Measurements from ENCODE around the gene ATRIP. TPM values are rescaled to one million over a fixed set of nuclear protein-coding genes. Genes with fewer than 3 reads are reported as not detected.
"Not testable (repeated sequence)": the region's sequence is repeated elsewhere in the genome, so short reads cannot be mapped to it uniquely, and the experiment has no call there.

ATRIP gene
- total RNA-seq, 2 donors from 2014 or later = 3.2 to 8.6 TPM

GRCh38 chr3:48478626-48479555 is 32.4 kb downstream of the ATRIP start:
- Histone ChIP-seq H3K4me1 (no peaks in the 10 kb centered on the region), H3K27me3 (no peaks in the 10 kb centered on the region), H3K36me3 (no peaks in the 10 kb centered on the region), H3K9ac (ENCODE audit: low read depth in 2 of 2, low read length in 2 of 2) (no peak overlapping the region), H3K9me3 (no peaks in the 10 kb centered on the region), H3K4me3 (no peak overlapping the region), H3K27ac (no peak overlapping the region)
- TF ChIP-seq, protein P1, sequence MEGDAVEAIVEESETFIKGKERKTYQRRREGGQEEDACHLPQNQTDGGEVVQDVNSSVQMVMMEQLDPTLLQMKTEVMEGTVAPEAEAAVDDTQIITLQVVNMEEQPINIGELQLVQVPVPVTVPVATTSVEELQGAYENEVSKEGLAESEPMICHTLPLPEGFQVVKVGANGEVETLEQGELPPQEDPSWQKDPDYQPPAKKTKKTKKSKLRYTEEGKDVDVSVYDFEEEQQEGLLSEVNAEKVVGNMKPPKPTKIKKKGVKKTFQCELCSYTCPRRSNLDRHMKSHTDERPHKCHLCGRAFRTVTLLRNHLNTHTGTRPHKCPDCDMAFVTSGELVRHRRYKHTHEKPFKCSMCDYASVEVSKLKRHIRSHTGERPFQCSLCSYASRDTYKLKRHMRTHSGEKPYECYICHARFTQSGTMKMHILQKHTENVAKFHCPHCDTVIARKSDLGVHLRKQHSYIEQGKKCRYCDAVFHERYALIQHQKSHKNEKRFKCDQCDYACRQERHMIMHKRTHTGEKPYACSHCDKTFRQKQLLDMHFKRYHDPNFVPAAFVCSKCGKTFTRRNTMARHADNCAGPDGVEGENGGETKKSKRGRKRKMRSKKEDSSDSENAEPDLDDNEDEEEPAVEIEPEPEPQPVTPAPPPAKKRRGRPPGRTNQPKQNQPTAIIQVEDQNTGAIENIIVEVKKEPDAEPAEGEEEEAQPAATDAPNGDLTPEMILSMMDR (IDR thresholded peaks at IDR 0.05) = no peak
- intact Hi-C loops (cut with DNase I) = no loop called here
- no peak for DNase-seq

- H3K9ac ChIP-seq (ENCODE audit: low read depth in 2 of 2, low read length in 2 of 2); DNase-seq; H3K9me3 ChIP-seq; H3K27me3 ChIP-seq; intact Hi-C loops (cut with DNase I); H3K4me1 ChIP-seq; H3K36me3 ChIP-seq; H3K4me3 ChIP-seq; H3K27ac ChIP-seq: not testable (repeated sequence)
Measured at GRCh38 chr3:48480891-48481290, 34.4 kb downstream of the ATRIP start.

DNA sequence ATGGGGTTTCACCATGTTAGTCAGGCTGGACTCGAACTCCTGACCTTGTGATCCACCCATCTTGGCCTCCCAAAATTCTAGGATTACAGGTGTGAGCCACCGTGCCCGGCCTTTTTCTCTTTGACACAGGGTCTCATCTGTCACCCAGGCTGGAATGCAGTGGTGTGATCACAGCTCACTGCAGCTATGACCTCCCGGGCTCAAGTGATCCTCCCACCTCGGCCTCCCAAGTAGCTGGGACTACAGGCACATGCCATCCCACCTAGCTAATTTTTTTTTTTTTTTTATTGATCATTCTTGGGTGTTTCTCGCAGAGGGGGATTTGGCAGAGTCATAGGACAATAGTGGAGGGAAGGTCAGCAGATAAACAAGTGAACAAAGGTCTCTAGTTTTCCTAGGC is 36.3 kb downstream of the ATRIP start:
- H3K9ac ChIP-seq (ENCODE audit: low read depth in 2 of 2, low read length in 2 of 2); DNase-seq; H3K36me3 ChIP-seq; H3K27ac ChIP-seq; intact Hi-C loops (cut with DNase I); H3K27me3 ChIP-seq; H3K9me3 ChIP-seq; H3K4me3 ChIP-seq; H3K4me1 ChIP-seq: not testable (repeated sequence)

GRCh38 chr3:48486952-48487351 is 40.4 kb downstream of the ATRIP start:
- H3K9me3 ChIP-seq = no peaks in the 10 kb centered on the region
- no peaks in the 10 kb centered on the region for H3K4me1 ChIP-seq
- intact Hi-C loops (cut with DNase I) = no loop called here
- H3K36me3 ChIP-seq = no peaks in the 10 kb centered on the region
- no peak for DNase-seq
- H3K27me3 ChIP-seq = no peaks in the 10 kb centered on the region
- no peak overlapping the region for H3K9ac ChIP-seq (ENCODE audit: low read depth in 2 of 2, low read length in 2 of 2)
- TF ChIP-seq, protein P1 (IDR thresholded peaks at IDR 0.05) = no peak
- H3K4me3 ChIP-seq = no peak overlapping the region
- H3K27ac ChIP-seq = no peak overlapping the region

DNA sequence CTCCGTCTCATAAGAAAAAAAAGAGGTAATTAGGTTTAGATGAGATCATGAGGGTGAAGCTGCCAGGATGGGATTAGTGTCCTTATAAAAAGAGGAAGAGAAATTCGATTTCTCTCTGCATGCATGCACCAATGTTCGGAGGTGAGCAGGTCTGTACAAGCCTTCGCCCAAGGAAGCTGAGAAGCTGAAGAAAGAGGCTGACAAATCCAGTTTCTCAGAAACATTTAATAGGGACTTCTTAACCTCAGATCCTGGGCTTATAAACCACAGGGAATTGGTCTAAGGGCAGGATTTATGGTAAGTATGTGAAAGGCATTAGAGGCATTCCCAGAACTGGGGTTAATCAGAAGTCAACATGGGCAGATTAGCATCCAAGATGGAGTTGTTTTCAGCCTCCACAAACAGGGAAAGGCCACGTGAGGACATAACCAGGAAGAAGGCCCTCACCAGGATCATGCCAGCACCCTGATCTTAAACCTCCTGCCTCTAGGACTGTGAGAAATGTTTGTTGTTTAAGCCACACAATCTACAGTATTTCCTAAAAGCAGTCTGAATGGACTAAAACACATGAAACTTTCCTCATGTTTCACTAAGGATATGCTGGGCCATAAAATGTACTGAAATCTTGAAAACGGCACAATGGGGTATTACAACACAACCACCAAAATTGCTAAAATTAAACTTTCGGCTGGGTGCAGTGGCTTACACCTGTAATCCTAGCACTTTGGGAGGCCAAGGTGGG is 46.1 kb downstream of the ATRIP start:
- Histone ChIP-seq H3K4me3 (no peak overlapping the region), H3K27me3 (no peaks in the 10 kb centered on the region), H3K27ac (no peak overlapping the region), H3K9me3 (no peaks in the 10 kb centered on the region), H3K4me1 (no peaks in the 10 kb centered on the region), H3K36me3 (no peaks in the 10 kb centered on the region), H3K9ac (ENCODE audit: low read depth in 2 of 2, low read length in 2 of 2) (no peak overlapping the region)
- no peak for DNase-seq
- TF ChIP-seq, protein P1 (IDR thresholded peaks at IDR 0.05) = no peak
- intact Hi-C loops (cut with DNase I) = no loop called here

GRCh38 chr3:48493203-48493501 is 46.6 kb downstream of the ATRIP start:
- TF ChIP-seq, protein P1 (IDR thresholded peaks at IDR 0.05) = no peak
- DNase-seq = no peak
- intact Hi-C loops (cut with DNase I) = no loop called here
- H3K4me3 ChIP-seq = no peak overlapping the region
- H3K27ac ChIP-seq = no peak overlapping the region
- H3K9me3 ChIP-seq = no peaks in the 10 kb centered on the region
- H3K9ac ChIP-seq (ENCODE audit: low read depth in 2 of 2, low read length in 2 of 2) = no peak overlapping the region
- no peaks in the 10 kb centered on the region for H3K4me1 ChIP-seq
- H3K27me3 ChIP-seq = no peaks in the 10 kb centered on the region
- H3K36me3 ChIP-seq = no peaks in the 10 kb centered on the region

All from colonic mucosa (tissue), 4 donors.